ENCODE measurements around the gene WASL. TPM values are rescaled to one million over a fixed set of nuclear protein-coding genes. Genes with fewer than 3 reads are reported as not detected.

The WASL gene
- polyA plus RNA-seq, 6 donors from 2014 or later = 0.63 to 3.9 (median 3.3) TPM

DNA sequence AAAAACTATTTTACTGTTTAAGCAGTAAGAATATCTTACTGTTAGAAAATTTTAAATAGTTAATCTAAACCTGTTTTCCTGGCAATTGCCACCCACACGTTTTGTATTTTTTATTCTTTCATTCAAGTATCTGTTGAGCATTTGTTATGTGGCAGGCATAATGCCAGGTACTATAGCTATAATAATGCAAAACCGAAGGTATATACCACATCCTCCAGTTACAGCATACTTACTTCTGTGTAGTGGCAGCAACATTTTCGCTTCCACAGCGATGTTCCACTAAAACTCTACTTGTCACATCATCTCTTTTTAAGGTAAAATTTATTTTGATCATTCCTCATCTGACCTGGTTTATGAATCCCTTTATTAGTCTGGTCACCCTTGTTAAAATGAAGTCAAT is 30.0 kb downstream of the WASL start:
- ATAC-seq (ENCODE audit: low read depth in 2 of 2) (no peak), DNase-seq (no peak)
- H3K9me3 Mint-ChIP-seq = no peaks in the 10 kb centered on the region
- no peak overlapping the region for H3K4me3 Mint-ChIP-seq
- no peaks in the 10 kb centered on the region for H3K27me3 Mint-ChIP-seq
- no peak overlapping the region for H3K27ac Mint-ChIP-seq
- H3K4me1 Mint-ChIP-seq = peaks cover 22 to 39% (median 32%) of the 10 kb centered on the region in 3 donors
- H3K36me3 Mint-ChIP-seq = peaks cover 0 to 4% of the 10 kb centered on the region in 2 donors

DNA sequence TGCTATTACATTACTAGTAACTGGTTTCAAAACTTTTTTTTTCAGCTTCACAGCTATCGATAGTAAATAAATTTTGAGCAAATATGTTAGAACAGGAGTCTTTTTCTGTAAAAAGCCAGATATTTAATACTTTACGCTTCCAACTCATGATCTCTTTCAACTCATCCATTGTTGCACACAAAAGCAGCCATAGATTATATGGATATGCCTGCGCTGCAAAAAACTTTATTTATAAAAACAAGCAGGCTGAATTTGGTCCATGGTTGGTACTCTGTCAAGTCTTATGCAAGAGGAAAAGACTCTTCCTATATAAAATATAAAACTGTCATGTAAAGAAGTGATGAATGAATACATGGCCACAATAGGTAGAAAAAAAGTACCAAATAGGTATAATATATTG is 31.1 kb downstream of the WASL start:
- Mint-ChIP-seq H3K4me3 (no peak overlapping the region), H3K27ac (no peak overlapping the region), H3K4me1 (peaks cover 21 to 42% (median 34%) of the 10 kb centered on the region in 3 donors), H3K9me3 (no peaks in the 10 kb centered on the region), H3K36me3 (peaks cover 0 to 4% of the 10 kb centered on the region in 2 donors), H3K27me3 (no peaks in the 10 kb centered on the region)
- DNase-seq (no peak), ATAC-seq (ENCODE audit: low read depth in 2 of 2) (no peak)

DNA sequence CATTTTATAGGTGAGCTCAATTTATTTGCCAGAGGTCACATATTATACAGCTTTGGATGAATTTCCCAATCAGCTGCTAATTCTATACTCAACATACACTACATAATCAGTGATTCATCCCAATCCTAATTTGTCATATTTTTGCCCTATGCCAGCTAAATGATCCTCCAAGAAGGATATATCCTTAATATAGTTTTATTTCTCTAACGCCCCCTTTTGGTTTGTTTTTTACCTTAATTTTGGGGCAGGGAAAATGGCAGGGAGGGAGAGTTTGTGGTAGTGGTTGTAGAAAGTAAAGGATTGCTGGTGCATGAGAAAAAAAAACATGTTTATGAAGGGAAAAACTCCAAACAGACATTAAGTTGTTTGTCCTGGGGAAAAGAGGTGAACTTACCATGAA is 31.9 kb downstream of the WASL start:
- Mint-ChIP-seq H3K9me3 (no peaks in the 10 kb centered on the region), H3K27ac (no peak overlapping the region), H3K4me3 (no peak overlapping the region), H3K36me3 (peaks cover 0 to 4% of the 10 kb centered on the region in 2 donors), H3K4me1 (peaks cover 20 to 50% (median 36%) of the 10 kb centered on the region in 3 donors), H3K27me3 (no peaks in the 10 kb centered on the region)
- ATAC-seq (ENCODE audit: low read depth in 2 of 2) (no peak), DNase-seq (no peak)

DNA sequence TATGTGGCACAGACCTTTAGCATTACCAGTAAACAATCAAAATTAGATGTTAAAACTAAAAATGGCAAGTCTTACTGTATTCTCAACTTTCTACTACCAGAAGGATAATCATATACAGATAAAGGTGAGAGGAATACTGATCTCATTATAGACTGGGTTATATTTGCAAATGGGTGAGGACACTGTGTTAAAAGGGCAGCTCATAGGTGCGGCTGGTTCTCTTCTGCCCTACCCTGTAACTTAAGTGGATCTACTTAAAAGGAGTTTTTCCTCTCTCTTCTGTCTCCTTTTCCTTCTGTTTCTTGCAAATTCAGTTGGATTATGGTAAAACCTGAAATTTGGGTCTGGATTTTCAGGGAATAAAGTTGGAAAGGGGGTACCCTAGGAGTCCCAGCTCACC is 33.0 kb downstream of the WASL start:
- peak overlapping the region in 1 of 6 donors; percentile 64 for H3K27ac Mint-ChIP-seq
- no peak for ATAC-seq (ENCODE audit: low read depth in 2 of 2)
- no peaks in the 10 kb centered on the region for H3K9me3 Mint-ChIP-seq
- no peaks in the 10 kb centered on the region for H3K27me3 Mint-ChIP-seq
- H3K4me3 Mint-ChIP-seq = no peak overlapping the region
- H3K4me1 Mint-ChIP-seq = peaks cover 16 to 44% (median 33%) of the 10 kb centered on the region in 3 donors
- peaks cover 0 to 4% of the 10 kb centered on the region in 2 donors for H3K36me3 Mint-ChIP-seq
- no peak for DNase-seq

DNA sequence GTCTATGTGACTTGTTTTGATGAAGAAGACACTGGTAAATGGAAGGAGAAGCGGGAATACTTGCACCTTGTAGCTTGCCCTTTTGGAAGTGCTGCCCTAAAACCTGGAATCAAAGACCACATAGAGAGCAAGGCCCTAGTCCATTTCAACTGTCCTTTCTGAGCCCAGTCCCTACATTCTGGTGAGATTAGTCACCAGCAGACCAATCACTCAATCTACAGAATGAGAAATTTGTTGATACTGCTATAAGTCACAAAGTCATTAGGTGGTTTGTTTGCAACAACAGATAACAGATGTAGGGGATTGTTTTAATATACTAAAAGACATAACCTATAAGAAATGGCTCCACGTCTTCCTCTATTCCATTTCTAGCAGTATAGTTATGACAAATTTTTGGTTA is 33.6 kb downstream of the WASL start:
- ATAC-seq (ENCODE audit: low read depth in 2 of 2) = no peak
- peaks cover 0 to 4% of the 10 kb centered on the region in 2 donors for H3K36me3 Mint-ChIP-seq
- no peak overlapping the region for H3K4me3 Mint-ChIP-seq

DNA sequence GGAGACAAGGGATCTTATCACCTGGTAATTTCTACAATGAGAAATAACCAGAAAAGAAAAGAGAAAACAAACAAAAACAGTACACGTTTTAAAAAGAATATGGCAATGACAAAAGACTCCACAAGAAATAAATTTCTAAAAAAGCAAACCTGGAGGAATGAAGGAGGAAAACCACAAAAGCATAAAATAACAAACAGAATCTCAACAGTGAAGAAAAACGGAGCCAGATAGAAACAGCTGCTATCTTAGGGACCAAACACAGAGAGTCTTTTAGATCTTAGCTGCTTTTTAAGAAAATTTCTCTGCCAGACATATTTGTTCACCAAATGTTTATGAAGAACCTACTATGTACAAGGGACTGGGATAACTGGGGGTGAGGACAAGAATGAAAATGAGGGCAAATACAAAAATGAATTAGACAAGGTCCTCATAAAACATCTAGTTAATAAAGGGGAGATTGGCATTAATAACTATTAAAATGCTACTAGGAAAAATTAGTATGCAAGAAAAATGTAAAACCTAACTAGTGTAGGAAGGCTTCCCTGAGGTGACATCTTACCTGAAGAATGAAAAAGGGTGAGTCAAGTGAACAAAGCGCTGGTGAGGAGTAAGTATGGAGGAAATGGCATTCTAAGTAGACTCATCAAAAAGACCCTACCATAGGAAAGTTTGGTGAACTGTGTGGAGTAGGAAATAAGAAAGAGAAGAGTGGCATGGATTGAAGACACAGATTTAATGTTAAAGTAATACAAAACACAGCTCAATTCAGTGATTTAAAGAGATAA is 34.3 kb downstream of the WASL start:
- no peak for DNase-seq
- H3K4me3 Mint-ChIP-seq = no peak overlapping the region
- no peak for ATAC-seq (ENCODE audit: low read depth in 2 of 2)
- H3K27ac Mint-ChIP-seq = peak overlapping the region in 3 of 6 donors; percentile 0 to 49 (median 4)
- peaks cover 0 to 4% of the 10 kb centered on the region in 2 donors for H3K36me3 Mint-ChIP-seq
- no peaks in the 10 kb centered on the region for H3K27me3 Mint-ChIP-seq
- H3K4me1 Mint-ChIP-seq = peaks cover 7 to 32% (median 29%) of the 10 kb centered on the region in 3 donors
- H3K9me3 Mint-ChIP-seq = no peaks in the 10 kb centered on the region

More for the DNA sequence above, 33.6 kb downstream of the WASL start:
- H3K4me1 Mint-ChIP-seq = peaks cover 14 to 39% (median 33%) of the 10 kb centered on the region in 3 donors
- no peaks in the 10 kb centered on the region for H3K27me3 Mint-ChIP-seq
- H3K9me3 Mint-ChIP-seq = no peaks in the 10 kb centered on the region
- peak overlapping the region in 1 of 6 donors; percentile 5 for H3K27ac Mint-ChIP-seq
- DNase-seq = no peak

DNA sequence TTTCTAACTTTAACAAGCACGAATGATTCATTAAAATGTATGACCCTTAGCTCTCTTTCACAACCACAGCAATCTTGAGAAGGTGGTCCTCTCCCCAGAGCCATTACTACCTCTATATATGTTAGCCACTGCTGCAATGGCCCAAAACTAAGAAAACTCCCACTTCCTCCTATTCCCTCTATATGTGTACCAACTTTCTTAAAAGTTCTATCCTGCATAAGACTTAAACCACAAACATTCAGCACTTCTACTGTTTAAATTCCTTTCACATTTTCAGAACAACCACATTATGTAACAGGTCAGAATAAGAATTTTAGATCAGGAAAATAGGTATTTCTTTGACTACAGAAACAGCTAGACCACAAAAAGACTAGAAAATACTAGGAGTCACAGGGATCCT is 36.2 kb downstream of the WASL start:
- H3K4me1 Mint-ChIP-seq = peaks cover 2 to 26% (median 23%) of the 10 kb centered on the region in 3 donors
- H3K27ac Mint-ChIP-seq = peak overlapping the region in 1 of 6 donors; percentile 1
- DNase-seq = no peak
- H3K4me3 Mint-ChIP-seq = no peak overlapping the region
- H3K36me3 Mint-ChIP-seq = peaks cover 0 to 15% of the 10 kb centered on the region in 2 donors
- no peaks in the 10 kb centered on the region for H3K27me3 Mint-ChIP-seq
- H3K9me3 Mint-ChIP-seq = no peaks in the 10 kb centered on the region
- no peak for ATAC-seq (ENCODE audit: low read depth in 2 of 2)

DNA sequence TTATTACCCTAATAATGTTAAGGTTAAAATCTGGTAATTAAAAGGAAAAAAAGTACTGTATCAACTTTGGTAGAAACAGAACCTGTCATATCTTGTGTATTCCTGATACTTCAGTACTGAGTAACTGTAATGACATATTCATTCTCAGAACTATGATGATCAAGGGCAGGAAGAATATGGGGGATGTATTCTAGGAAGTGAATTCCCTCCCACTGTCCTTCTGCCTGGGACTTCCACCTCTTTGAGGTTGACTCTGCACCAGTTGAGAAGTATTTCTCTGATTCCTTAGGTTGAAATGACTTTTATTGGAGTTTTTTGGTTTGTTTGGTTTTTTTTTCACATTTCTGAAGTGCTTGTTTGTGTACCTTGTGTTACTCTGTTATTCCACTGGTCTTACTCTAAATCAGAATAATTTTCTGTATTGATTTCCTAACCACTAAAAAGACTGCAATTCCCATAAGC is 36.9 kb downstream of the WASL start:
- Mint-ChIP-seq H3K4me1 (peaks cover 2 to 26% (median 23%) of the 10 kb centered on the region in 3 donors), H3K27me3 (no peaks in the 10 kb centered on the region), H3K9me3 (no peaks in the 10 kb centered on the region), H3K27ac (peak overlapping the region in 3 of 6 donors; percentile 1 to 85 (median 34)), H3K36me3 (peaks cover 0 to 11% of the 10 kb centered on the region in 2 donors), H3K4me3 (no peak overlapping the region)
- ATAC-seq (ENCODE audit: low read depth in 2 of 2) (no peak), DNase-seq (no peak)

DNA sequence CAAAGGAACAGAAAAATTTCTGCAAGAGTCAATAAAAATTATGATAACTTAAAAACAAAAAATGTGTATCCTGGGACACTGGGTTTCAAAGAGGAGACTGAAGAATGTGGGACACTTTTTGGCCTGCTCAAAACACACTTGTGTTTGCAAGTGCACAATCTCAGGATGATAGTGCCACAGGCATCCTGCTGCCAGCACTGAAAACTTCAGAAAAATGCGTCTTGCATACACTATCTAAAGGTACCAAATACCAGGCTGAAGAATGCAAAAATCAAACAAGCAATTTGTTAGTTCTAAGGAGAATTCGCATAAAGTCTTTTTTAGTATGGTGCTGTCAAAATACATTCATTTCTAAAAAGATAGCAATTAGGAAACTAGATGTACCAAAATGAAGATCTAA is 38.1 kb downstream of the WASL start:
- no peak for DNase-seq
- ATAC-seq (ENCODE audit: low read depth in 2 of 2) = no peak
- no peak overlapping the region for H3K4me3 Mint-ChIP-seq
- no peaks in the 10 kb centered on the region for H3K27me3 Mint-ChIP-seq
- H3K36me3 Mint-ChIP-seq = peaks cover 0 to 11% of the 10 kb centered on the region in 2 donors
- H3K9me3 Mint-ChIP-seq = no peaks in the 10 kb centered on the region
- peak overlapping the region in 1 of 6 donors; percentile 33 for H3K27ac Mint-ChIP-seq
- peaks cover 2 to 26% (median 19%) of the 10 kb centered on the region in 3 donors for H3K4me1 Mint-ChIP-seq

DNA sequence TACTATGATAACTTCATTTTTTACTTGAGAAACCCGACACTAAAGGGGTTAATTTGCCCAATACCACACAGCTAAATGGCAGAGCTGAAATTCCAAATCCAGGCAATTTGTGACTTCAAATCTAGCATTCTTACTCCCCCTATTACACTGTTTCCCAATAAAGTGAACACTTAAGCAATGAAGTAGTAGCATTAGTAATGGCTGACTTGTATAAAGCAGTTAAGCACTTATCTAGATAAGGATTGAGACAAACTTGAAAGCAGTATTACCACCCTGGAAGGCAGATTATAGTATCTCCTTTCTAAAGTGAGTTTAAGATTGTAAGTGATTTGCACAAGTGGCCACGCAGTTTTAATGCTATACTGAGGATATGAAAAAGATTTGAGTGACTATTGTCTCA is 39.3 kb downstream of the WASL start:
- H3K4me1 Mint-ChIP-seq = peaks cover 1 to 14% (median 9%) of the 10 kb centered on the region in 3 donors
- DNase-seq = no peak
- no peak overlapping the region for H3K4me3 Mint-ChIP-seq
- no peaks in the 10 kb centered on the region for H3K27me3 Mint-ChIP-seq
- H3K27ac Mint-ChIP-seq = no peak overlapping the region
- ATAC-seq (ENCODE audit: low read depth in 2 of 2) = no peak
- peaks cover 9 to 16% of the 10 kb centered on the region in 2 donors for H3K36me3 Mint-ChIP-seq
- no peaks in the 10 kb centered on the region for H3K9me3 Mint-ChIP-seq

DNA sequence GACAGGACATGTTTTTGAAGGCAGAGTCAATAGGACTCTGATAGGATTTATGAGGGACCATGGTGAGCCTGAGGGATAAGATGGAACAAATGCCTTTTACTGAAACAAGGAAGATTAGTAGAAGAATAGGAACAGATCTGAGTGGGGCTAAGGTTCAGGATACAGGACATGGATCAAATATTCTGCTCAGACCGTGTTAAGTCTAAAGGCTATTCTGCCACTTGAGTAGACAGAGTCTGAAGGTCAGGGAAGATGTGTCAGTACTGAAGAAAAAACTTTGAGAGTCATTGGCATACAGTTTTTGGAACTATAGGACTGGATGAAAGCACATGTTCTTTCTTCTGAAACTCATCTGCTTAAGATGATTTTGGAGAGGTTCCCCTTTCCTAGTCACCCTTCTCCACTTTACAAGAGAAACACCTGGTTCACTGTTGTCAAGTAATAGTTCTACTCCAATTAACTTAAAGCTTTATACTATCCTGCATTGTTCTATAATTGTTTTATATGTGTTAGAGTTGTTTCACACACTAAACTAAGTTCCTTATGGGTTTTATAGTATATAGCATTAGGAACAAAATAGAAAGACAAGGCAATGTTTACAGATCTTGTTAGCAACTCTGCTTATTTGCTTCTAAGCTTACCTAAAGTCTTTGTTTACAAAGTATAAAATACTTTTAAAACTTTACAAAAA is 43.4 kb downstream of the WASL start:
- ATAC-seq (ENCODE audit: low read depth in 2 of 2) (no peak), DNase-seq (no peak)
- Mint-ChIP-seq H3K4me3 (no peak overlapping the region), H3K27ac (peak overlapping the region in 2 of 6 donors; percentile 3 to 7), H3K4me1 (no peaks in the 10 kb centered on the region), H3K36me3 (peaks cover 11 to 16% of the 10 kb centered on the region in 2 donors), H3K9me3 (no peaks in the 10 kb centered on the region), H3K27me3 (no peaks in the 10 kb centered on the region)

DNA sequence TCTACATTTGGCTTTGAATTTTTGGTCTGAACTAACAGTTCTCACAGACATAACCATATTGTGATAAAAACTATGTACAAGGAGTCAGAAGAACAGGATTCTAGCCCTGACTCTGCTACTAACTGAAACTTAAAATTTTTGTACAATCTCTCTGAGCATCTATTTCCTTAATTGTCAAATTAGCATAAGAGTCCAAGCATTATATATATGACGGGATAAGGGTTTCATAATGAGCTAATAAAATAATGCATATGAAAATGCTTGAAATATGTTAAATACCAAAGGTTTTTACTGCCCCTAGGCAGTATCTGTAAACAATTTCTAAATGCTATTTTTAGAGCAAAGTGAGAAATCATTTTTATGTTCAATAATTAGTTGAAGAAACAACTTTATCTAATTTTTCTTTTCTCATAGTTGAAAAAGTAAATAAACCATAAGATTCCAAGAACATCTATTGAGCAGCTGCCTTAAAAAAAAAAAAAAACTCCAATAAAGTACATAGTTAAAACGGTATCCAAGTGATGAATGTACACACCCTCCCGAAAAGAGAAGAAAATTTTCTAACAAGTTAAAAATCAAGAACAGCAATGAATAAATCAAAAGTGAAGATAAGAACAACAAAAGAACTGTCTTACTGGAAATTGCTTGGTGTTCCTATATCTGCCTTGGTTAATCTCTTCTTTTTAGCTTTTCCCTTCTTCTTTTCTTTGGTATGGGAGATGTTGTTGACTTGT is 52.7 kb downstream of the WASL start:
- peak overlapping the region in 1 of 6 donors; percentile 13 for H3K27ac Mint-ChIP-seq
- H3K27me3 Mint-ChIP-seq = no peaks in the 10 kb centered on the region
- H3K4me1 Mint-ChIP-seq = no peaks in the 10 kb centered on the region
- no peak overlapping the region for H3K4me3 Mint-ChIP-seq
- ATAC-seq (ENCODE audit: low read depth in 2 of 2) (no peak), DNase-seq (no peak)
- H3K9me3 Mint-ChIP-seq = no peaks in the 10 kb centered on the region
- H3K36me3 Mint-ChIP-seq = peaks cover 0 to 19% of the 10 kb centered on the region in 2 donors

DNA sequence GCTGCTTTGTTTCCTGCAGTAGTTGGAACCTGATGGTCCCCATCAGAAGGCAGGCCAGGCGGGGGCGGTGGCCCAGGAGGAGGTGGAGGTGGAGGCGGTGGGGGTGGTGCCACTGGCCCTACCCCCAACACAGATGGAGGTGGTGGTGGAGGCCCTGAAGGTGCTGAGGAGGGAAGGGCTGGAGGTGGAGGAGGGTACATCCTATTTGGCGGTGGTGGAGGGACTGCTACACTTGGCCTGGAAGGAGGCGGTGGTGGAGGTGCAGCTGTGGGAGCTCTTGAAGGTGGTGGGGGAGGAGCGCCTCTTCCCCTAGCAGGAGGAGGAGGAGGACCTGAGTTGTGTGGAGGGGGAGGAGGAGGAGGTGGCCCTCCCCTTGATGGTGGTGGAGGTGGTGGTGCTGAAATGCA is 56.3 kb downstream of the WASL start:
- H3K9me3 Mint-ChIP-seq = no peaks in the 10 kb centered on the region
- ATAC-seq (ENCODE audit: low read depth in 2 of 2) (no peak), DNase-seq (no peak)
- H3K4me1 Mint-ChIP-seq = no peaks in the 10 kb centered on the region
- no peak overlapping the region for H3K27ac Mint-ChIP-seq
- H3K27me3 Mint-ChIP-seq = no peaks in the 10 kb centered on the region
- H3K36me3 Mint-ChIP-seq = peaks cover 7 to 19% of the 10 kb centered on the region in 2 donors
- H3K4me3 Mint-ChIP-seq = no peak overlapping the region

Data from naive B cell (primary cell).